ENCODE results near the gene DOCK10. TPM values are rescaled to one million over a fixed set of nuclear protein-coding genes. Genes with fewer than 3 reads are reported as not detected.
A peak's percentile ranks its signal among the peaks of the same experiment; 100 is the strongest.

DOCK10 gene
- total RNA-seq (100 to 1,000 TPM; 185 to 233 TPM), total RNA-seq (332 to 357 reads per million in 2 donors)

DNA sequence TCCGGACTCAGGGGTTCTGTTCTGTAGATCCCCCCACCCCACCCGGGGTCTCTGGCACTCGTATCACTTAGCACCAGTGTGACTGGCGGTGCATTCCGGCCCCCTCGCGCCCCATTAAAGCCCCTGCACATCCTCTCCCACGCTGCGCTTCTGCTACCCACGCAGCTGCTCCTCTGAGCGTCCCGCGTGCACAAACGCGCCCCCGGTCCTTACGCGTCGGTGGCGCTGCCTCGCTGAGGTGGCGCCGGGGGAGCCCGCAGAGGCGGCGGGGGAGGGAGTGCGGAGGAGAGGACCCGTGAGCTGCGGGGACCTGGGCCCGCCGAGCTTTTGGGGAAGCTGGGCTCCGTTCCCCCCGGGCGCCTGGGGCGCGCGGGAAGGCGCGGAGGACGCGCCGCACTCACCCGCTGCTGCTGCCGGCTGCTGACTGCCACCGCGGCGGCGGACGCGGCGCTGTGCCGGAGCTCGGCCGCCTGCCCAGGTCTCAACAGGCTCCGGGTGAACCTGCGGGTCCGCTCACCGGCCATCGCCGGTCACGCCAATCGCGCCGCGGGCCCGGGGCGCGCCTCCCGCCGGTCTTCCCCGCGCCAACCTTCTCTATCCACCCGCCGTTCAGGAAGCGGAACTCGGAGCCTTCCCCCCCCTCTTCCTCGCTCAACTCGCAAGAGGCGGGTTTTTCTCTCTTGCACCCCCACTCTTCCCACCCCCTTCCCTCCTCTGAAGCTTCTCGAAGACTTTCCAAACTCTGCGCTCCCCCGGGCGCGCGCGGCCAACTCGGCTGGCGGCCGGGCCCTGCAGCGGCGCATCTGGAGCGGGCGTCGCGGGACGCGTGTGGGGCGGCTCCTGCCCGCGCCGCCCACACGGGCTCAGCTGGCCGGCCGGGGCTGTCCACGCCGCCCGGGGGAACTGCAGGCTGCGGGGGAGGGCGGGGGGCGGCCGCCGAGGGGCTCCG is at the start of gene DOCK10:
DOCK10 (minus strand) TSS at position 618 of the 949 bp plus-strand sequence; CDS start at position 524, 94 bp downstream.
- no peaks in the 10 kb centered on the region for H3K27me3 Mint-ChIP-seq
- H3K4me3 Mint-ChIP-seq, result peak within 1 kb of the TSS; percentile 100
- peak within 1 kb of the TSS; percentile 100 for H3K27ac Mint-ChIP-seq
- peaks cover 11% of the 10 kb centered on the region for H3K36me3 Mint-ChIP-seq (ENCODE audit: low read depth)
- no peaks in the 10 kb centered on the region for H3K9me3 ChIP-seq (ENCODE audit: control insufficient read depth, low read length, poor library complexity, severe bottlenecking)
- peaks cover 50% of the 10 kb centered on the region for H3K4me1 Mint-ChIP-seq
- ATAC-seq, result peak; percentile 52
- DNase-seq, result peak; percentile 36 to 44 (median 39)

DNA sequence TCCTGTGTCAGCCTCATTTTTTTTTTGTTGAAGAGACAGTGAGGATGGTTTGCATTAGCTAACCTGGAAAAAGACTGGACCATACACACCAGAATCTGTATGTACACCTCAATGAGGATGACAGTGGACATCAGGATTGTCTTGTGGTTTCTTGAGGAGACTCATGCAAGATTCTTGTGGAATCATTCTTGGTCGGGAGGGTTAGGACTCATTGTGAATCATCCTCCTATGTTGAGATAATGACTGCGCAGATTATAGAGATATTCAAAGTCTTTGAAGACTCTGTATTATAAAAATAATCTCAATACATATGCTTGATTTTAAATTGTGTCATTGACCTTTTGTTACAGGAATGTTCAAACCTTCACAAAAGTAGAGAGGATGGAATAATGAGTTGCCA is 49.1 kb upstream of the DOCK10 start:
- peaks cover 3% of the 10 kb centered on the region for H3K4me1 Mint-ChIP-seq
- DNase-seq (no peak), ATAC-seq (no peak)
- no peaks in the 10 kb centered on the region for H3K9me3 ChIP-seq (ENCODE audit: control insufficient read depth, low read length, poor library complexity, severe bottlenecking)
- H3K4me3 Mint-ChIP-seq, result no peak overlapping the region
- no peaks in the 10 kb centered on the region for H3K36me3 Mint-ChIP-seq (ENCODE audit: low read depth)
- no peak overlapping the region for H3K27ac Mint-ChIP-seq
- no peaks in the 10 kb centered on the region for H3K27me3 Mint-ChIP-seq

DNA sequence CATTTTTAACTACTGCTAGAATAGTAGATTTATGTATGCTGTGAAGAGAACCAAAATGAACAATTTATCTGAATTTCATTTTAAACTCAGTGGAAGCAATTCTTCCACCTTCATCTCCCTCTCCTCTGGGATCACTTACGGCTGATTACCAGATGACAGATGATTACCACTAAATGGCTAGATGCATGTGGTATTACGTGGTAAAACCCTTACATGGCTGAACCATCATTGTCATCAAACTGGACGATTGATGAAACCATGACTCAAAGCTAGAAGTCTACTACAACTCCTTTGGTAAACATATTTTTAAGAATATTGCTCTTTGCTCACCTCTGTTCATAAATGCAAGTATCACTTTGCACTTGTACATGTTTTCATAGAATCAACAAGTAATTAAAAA is 48.5 kb upstream of the DOCK10 start:
- no peak for ATAC-seq

DNA sequence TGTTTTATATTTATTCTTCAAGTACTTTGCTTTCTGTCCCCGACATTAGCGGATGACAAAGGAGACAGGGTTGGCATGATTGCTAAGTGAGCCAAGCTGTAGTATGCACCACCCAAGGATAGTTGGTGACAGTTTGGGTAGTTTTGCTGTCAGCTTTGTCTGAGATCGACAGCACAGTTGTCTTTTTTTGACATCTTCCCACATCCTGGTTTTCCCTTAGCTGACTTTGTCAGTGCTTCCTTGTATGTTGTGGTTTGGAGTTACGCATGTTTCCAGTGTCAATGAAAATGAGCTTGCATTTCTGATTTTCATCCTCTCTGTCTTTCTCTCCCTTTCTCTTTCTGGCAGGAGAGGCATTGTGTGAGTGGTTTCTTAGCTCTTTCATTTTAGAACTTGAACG is 44.6 kb upstream of the DOCK10 start:
- H3K27me3 Mint-ChIP-seq, result peaks cover 5% of the 10 kb centered on the region
- no peaks in the 10 kb centered on the region for H3K9me3 ChIP-seq (ENCODE audit: control insufficient read depth, low read length, poor library complexity, severe bottlenecking)
- H3K27ac Mint-ChIP-seq, result no peak overlapping the region
- no peaks in the 10 kb centered on the region for H3K36me3 Mint-ChIP-seq (ENCODE audit: low read depth)
- peak overlapping the region; percentile 26 for H3K4me3 Mint-ChIP-seq
- ATAC-seq (no peak), DNase-seq (no peak)
- peaks cover 3% of the 10 kb centered on the region for H3K4me1 Mint-ChIP-seq

More for the DNA sequence above, 48.5 kb upstream of the DOCK10 start:
- Mint-ChIP-seq H3K27me3 (no peaks in the 10 kb centered on the region), H3K27ac (no peak overlapping the region), H3K4me3 (no peak overlapping the region), H3K4me1 (peaks cover 3% of the 10 kb centered on the region), H3K36me3 (ENCODE audit: low read depth) (no peaks in the 10 kb centered on the region)
- DNase-seq, result no peak
- H3K9me3 ChIP-seq (ENCODE audit: control insufficient read depth, low read length, poor library complexity, severe bottlenecking), result no peaks in the 10 kb centered on the region

DNA sequence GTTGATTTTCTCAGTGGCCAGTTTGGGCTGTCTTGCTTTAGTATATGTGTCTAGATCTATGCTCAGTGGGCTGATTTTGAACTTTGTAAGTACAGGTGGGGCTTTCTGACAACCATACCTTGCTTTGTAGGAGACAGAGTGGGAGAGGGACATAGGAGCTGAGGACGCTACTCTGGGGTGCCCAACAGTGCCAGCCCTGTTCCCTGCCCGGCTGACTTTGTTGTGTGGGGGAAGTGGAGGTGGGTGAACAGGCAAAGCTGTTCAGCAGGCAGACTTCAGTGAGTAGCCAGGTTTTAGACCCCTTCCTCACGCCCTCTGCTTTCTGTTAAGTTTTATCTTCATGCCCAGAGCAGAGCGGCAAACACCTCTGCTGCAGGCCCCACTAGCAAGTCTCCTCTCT is 44.2 kb upstream of the DOCK10 start:
- Mint-ChIP-seq H3K36me3 (ENCODE audit: low read depth) (no peaks in the 10 kb centered on the region), H3K4me1 (peaks cover 3% of the 10 kb centered on the region), H3K27me3 (peaks cover 5% of the 10 kb centered on the region), H3K4me3 (peak overlapping the region; percentile 10), H3K27ac (no peak overlapping the region)
- no peak for DNase-seq
- no peaks in the 10 kb centered on the region for H3K9me3 ChIP-seq (ENCODE audit: control insufficient read depth, low read length, poor library complexity, severe bottlenecking)
- ATAC-seq, result no peak

DNA sequence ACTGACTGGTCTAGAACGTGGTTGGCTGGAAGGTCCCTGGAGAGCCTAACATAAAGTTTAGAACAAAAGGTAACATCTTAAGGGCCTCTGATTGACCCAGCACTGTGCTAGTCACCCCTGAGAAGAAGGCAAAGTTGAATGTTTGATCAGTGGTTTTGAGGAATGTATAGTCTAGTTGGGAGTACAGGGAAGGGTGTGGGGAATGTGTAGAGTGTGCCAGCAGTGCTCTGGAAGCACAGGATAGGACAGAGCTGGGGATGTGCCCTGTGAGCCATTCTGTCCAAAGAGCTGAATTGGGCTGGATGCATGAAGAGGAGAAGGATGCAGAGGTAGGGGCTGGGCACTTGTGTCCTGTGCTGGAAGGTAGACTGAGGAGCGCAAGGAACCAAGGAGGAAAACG is 41.0 kb upstream of the DOCK10 start:
- peaks cover 3% of the 10 kb centered on the region for H3K4me1 Mint-ChIP-seq
- peaks cover 10% of the 10 kb centered on the region for H3K27me3 Mint-ChIP-seq
- H3K4me3 Mint-ChIP-seq, result peak overlapping the region; percentile 36
- no peak for ATAC-seq
- peaks cover 3% of the 10 kb centered on the region for H3K36me3 Mint-ChIP-seq (ENCODE audit: low read depth)
- peak overlapping the region; percentile 24 for H3K27ac Mint-ChIP-seq
- DNase-seq, result no peak
- no peaks in the 10 kb centered on the region for H3K9me3 ChIP-seq (ENCODE audit: control insufficient read depth, low read length, poor library complexity, severe bottlenecking)

DNA sequence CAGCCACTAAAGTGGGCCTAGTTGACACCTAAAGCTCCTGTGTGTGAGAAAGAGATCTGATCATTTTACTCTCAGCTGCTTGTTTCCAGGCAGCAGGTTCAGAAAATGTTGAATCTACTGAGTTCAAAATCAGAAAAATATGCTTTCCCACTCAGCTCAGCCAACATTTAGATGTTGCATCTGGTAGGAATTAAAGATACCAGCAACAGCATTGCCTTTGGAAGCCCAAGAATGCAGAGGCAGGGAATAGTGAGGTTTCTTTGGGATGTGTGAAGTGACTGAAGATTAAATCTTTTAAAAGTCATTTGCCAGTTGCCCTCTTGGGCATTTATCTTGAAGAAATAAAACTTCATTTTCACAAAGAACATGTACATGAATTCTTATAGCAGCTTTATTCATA is 33.9 kb upstream of the DOCK10 start:
- H3K36me3 Mint-ChIP-seq (ENCODE audit: low read depth), result peaks cover 3% of the 10 kb centered on the region
- peaks cover 4% of the 10 kb centered on the region for H3K27me3 Mint-ChIP-seq
- H3K9me3 ChIP-seq (ENCODE audit: control insufficient read depth, low read length, poor library complexity, severe bottlenecking), result no peaks in the 10 kb centered on the region
- no peak for ATAC-seq
- DNase-seq, result no peak
- no peak overlapping the region for H3K27ac Mint-ChIP-seq
- no peak overlapping the region for H3K4me3 Mint-ChIP-seq
- peaks cover 6% of the 10 kb centered on the region for H3K4me1 Mint-ChIP-seq

DNA sequence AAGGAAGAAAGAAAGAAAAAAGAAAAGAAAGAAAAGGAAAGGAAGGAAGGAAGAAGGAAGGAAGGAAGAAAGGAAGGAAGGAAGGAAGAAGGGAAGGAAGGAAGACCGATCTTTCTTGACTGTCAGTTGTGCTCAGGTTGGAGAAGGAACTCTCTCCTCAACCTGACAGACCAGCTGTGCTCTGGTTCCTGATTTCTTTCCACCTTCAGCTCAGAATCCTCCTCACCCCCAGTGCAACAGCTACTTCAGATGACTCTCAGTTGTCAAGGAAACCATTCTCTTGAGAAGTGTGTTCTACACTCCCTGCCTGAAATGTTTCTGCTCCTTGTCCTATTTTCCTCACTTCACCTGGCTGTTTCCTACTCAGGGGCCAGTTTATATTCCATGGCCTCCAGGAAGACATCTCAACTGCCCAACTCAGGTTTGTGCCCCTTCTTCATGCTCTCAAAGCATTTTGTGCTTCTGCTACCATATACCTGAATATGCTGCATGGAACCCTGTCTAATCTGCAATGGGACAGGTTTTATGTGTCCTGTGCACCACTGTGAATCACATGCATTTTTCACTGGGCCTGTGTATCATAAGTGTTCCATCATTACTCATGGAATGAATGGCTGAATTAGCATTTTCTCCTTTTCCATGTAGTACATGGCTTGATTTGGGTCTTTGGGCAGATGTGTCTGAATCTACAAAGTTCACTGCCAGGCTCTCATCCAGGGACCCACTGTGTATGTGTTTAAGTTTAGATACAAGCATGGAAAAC is 32.8 kb upstream of the DOCK10 start:
- H3K27ac Mint-ChIP-seq, result no peak overlapping the region
- ATAC-seq (no peak), DNase-seq (no peak)
- peaks cover 6% of the 10 kb centered on the region for H3K4me1 Mint-ChIP-seq
- H3K4me3 Mint-ChIP-seq, result no peak overlapping the region
- peaks cover 3% of the 10 kb centered on the region for H3K36me3 Mint-ChIP-seq (ENCODE audit: low read depth)
- H3K27me3 Mint-ChIP-seq, result peaks cover 4% of the 10 kb centered on the region
- H3K9me3 ChIP-seq (ENCODE audit: control insufficient read depth, low read length, poor library complexity, severe bottlenecking), result no peaks in the 10 kb centered on the region

DNA sequence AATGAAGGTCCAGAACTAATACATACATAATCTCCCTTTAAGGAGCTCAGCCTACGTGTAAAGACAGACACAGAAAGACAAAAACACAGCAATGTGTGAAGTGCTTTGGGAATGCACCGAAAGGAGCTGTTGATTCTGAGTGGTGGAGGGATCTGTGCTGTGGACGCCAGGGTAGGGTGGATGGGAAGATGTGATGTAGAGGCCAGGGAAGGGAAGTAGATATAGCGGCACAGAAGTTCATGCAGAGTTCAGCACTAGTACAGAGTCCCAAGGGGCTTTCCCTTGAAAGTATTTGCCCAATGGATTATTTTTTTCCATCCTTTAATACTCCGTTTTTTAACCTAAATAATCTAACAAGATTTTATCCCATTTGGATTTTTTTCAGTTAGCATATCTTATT is 32.1 kb upstream of the DOCK10 start:
- Mint-ChIP-seq H3K27ac (no peak overlapping the region), H3K27me3 (peaks cover 4% of the 10 kb centered on the region), H3K36me3 (ENCODE audit: low read depth) (peaks cover 3% of the 10 kb centered on the region), H3K4me3 (no peak overlapping the region), H3K4me1 (peaks cover 6% of the 10 kb centered on the region)
- DNase-seq (no peak), ATAC-seq (no peak)
- no peaks in the 10 kb centered on the region for H3K9me3 ChIP-seq (ENCODE audit: control insufficient read depth, low read length, poor library complexity, severe bottlenecking)

DNA sequence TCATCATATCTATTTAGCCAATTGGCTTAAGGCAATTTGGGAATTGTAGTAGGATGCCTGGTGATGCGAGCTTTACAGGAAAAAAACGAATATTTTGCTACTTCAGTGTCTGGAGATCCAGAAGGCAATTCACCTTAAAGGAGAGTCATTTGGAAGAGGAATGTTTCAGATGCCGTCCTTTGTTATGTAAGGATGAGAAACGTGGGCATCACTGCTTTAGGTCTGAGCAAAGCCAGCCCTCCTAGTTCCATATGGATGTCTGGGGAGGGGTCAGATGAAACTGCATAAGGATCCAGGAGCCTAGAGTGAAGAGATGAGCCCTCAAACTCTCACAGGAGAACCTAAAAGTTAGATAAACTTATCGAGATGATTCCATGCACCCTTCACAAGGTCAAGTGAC is 30.9 kb upstream of the DOCK10 start:
- ATAC-seq (no peak), DNase-seq (no peak)
- Mint-ChIP-seq H3K4me3 (no peak overlapping the region), H3K27me3 (no peaks in the 10 kb centered on the region), H3K36me3 (ENCODE audit: low read depth) (no peaks in the 10 kb centered on the region), H3K27ac (no peak overlapping the region), H3K4me1 (peaks cover 6% of the 10 kb centered on the region)
- H3K9me3 ChIP-seq (ENCODE audit: control insufficient read depth, low read length, poor library complexity, severe bottlenecking), result no peaks in the 10 kb centered on the region

DNA sequence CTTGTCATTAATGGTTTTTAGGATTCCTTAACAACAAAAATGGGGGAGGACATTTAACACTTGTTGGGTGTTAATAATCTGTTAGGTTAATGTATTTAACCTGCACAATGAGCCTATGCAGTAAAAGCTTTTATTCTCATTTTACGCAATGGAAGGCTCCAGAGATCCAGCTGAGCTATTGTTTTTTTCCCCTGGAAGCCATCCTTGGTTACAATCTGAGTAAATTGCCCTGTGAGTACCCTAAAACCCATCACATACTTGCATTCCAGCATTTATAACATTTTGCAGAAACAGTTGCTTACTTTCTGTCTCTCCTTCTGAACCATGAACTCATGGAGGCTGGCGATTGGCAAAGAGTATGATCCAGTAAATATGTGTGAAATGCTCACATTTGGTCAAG is 30.2 kb upstream of the DOCK10 start:
- H3K27ac Mint-ChIP-seq, result no peak overlapping the region
- no peak overlapping the region for H3K4me3 Mint-ChIP-seq
- ATAC-seq (no peak), DNase-seq (no peak)
- H3K36me3 Mint-ChIP-seq (ENCODE audit: low read depth), result no peaks in the 10 kb centered on the region
- no peaks in the 10 kb centered on the region for H3K9me3 ChIP-seq (ENCODE audit: control insufficient read depth, low read length, poor library complexity, severe bottlenecking)
- H3K4me1 Mint-ChIP-seq, result peaks cover 6% of the 10 kb centered on the region
- no peaks in the 10 kb centered on the region for H3K27me3 Mint-ChIP-seq

DNA sequence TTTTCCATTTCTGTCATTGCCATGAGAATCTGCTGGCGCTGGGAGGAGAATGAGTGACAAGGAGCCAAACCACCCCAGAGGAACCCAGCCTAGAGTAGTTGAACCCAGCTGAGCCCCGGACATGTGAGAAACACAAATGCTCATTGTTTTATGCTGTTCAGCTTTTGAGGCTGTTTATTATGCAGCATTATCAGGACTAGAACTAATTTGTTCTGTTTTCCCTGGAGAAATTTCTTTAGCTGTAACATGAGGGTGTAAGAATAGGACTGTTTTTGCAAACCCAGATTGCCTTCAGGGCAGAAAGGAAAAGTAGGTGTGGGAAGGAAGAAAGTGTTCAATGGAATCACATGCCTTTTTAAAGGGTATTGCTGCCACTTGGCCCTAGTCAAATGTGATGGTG is 28.5 kb upstream of the DOCK10 start:
- ATAC-seq (no peak), DNase-seq (no peak)
- no peak overlapping the region for H3K4me3 Mint-ChIP-seq
- H3K27ac Mint-ChIP-seq, result no peak overlapping the region
- H3K27me3 Mint-ChIP-seq, result no peaks in the 10 kb centered on the region
- H3K36me3 Mint-ChIP-seq (ENCODE audit: low read depth), result no peaks in the 10 kb centered on the region
- H3K9me3 ChIP-seq (ENCODE audit: control insufficient read depth, low read length, poor library complexity, severe bottlenecking), result no peaks in the 10 kb centered on the region
- peaks cover 6% of the 10 kb centered on the region for H3K4me1 Mint-ChIP-seq

DNA sequence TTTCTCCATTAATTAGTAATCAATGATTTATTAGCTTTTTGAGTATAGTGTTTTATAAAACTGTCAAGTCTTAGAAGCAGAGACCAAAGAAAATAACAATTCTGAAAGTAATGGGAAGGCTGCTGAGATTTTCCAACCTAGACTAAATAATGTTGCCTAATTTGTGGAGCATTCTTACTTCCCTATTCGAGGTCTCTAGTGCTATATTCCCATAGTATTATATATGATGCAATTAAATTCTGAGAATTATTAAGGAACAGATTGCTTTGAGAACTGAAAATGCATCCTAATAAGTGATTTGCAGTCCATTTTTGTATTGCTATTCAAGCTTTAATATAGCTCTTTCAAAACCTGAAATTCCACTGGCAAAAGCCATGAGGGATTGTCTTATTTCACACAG is 27.7 kb upstream of the DOCK10 start:
- Mint-ChIP-seq H3K27me3 (no peaks in the 10 kb centered on the region), H3K36me3 (ENCODE audit: low read depth) (no peaks in the 10 kb centered on the region), H3K4me3 (no peak overlapping the region), H3K4me1 (peaks cover 5% of the 10 kb centered on the region), H3K27ac (no peak overlapping the region)
- DNase-seq (no peak), ATAC-seq (no peak)
- H3K9me3 ChIP-seq (ENCODE audit: control insufficient read depth, low read length, poor library complexity, severe bottlenecking), result no peaks in the 10 kb centered on the region

Data from T-helper 17 cell (primary cell).